Measurements from ENCODE around the gene RADIL. TPM values are rescaled to one million over a fixed set of nuclear protein-coding genes. Genes with fewer than 3 reads are reported as not detected.

RADIL gene
- total RNA-seq, 1 experiment from 2014 or later, result 5.6 TPM

DNA sequence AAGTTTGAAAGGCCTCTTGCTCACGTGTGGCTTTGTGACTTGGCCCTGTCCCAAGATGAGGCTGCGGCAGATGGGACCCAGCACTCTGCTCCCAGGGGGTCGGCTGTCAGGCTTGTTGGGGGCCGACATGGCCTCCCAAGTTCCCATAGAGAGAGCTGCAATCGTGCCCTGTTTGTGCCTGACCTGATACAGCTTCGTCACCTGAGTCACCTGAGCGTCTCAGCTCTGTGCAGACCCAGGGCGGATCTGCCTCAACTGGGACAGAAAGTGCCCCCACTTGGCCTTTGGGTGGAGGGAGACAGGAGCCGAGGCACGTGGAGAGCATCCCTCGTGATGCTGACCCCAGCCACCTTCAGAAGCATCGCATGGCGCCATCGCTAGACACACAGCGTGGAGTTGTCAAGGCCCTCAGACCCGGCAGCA is 43.4 kb downstream of the RADIL start:
- no peaks in the 10 kb centered on the region for H3K9me2 ChIP-seq (replicated peaks; ENCODE audit: low read length)
- H2AFZ ChIP-seq (ENCODE audit: low read length), result no peak overlapping the region
- TF ChIP-seq EZH2 (IDR thresholded peaks at IDR 0.05; ENCODE audit: low read length, unreplicated experiment) (no peak), EZH2phosphoT487 (IDR thresholded peaks at IDR 0.05; ENCODE audit: borderline replicate concordance, low read length) (no peak)
- TF ChIP-seq, protein P1, sequence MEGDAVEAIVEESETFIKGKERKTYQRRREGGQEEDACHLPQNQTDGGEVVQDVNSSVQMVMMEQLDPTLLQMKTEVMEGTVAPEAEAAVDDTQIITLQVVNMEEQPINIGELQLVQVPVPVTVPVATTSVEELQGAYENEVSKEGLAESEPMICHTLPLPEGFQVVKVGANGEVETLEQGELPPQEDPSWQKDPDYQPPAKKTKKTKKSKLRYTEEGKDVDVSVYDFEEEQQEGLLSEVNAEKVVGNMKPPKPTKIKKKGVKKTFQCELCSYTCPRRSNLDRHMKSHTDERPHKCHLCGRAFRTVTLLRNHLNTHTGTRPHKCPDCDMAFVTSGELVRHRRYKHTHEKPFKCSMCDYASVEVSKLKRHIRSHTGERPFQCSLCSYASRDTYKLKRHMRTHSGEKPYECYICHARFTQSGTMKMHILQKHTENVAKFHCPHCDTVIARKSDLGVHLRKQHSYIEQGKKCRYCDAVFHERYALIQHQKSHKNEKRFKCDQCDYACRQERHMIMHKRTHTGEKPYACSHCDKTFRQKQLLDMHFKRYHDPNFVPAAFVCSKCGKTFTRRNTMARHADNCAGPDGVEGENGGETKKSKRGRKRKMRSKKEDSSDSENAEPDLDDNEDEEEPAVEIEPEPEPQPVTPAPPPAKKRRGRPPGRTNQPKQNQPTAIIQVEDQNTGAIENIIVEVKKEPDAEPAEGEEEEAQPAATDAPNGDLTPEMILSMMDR (conservative IDR thresholded peaks at IDR 0.05; ENCODE audit: low read depth, low read length), result no peak
- no peak overlapping the region for H3K27ac ChIP-seq (ENCODE audit: low read length)
- H3K4me1 ChIP-seq (ENCODE audit: insufficient read depth, low read length), result no peaks in the 10 kb centered on the region
- no TSS peak for BruUV-seq (replicated peaks)
- CTCF ChIA-PET, result no interaction called here
- no peak for ATAC-seq
- no peak overlapping the region for H3K4me3 ChIP-seq (ENCODE audit: low read length)
- no peak overlapping the region for H3K9ac ChIP-seq (ENCODE audit: low read length)
- H3K79me2 ChIP-seq (ENCODE audit: low read length), result no peaks in the 10 kb centered on the region
- POLR2A ChIA-PET (ENCODE audit: unreplicated experiment), result no interaction called here
- H3K4me2 ChIP-seq (ENCODE audit: low read length), result no peak overlapping the region
- H3K9me3 ChIP-seq (ENCODE audit: low read length), result no peaks in the 10 kb centered on the region
- no peaks in the 10 kb centered on the region for H3F3A ChIP-seq (ENCODE audit: low read length, unreplicated experiment)
- no peaks in the 10 kb centered on the region for H4K20me1 ChIP-seq (ENCODE audit: low read length)
- H3K36me3 ChIP-seq (ENCODE audit: low read depth, low read length), result no peaks in the 10 kb centered on the region
- no peak for DNase-seq
- no peaks in the 10 kb centered on the region for H3K27me3 ChIP-seq (ENCODE audit: low read length)
- intact Hi-C loops (cut with micrococcal nuclease), result no loop called here

DNA sequence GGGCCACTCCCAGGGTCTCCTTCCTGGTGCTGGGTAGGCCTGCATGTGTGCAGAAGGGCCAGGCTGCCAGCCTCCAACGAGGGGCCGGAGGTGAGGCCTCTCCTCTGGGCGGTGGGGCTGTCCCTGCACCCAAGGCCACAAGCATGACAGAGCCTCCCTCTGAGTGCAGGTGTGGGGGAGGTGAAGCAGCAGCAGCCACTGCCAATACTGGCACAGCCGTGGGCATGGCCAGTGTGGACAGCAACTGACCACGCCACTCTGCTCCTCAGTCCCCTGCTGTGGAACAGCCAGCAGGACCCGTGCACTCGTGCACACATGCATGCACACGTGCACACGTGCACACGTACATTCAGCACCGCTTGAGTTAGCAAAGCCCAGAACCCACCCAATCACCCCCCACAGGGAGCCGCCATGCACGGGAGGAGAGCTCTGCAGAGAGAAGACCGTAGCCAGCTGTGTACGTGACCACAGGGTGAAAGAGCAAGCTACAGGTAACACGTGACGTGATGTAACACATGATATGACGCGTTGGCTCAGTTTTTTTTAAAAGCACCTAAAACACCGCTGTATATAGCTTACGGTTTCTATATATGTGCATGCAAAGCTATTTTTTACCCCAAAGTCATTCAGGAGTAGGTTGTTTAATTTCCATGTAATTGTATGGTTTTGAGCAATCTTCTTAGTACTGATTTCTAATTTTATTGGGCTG is 44.7 kb downstream of the RADIL start:
- POLR2A ChIA-PET (ENCODE audit: unreplicated experiment), result no interaction called here
- H3K4me2 ChIP-seq (ENCODE audit: low read length), result no peak overlapping the region

More for the DNA sequence above, 44.7 kb downstream of the RADIL start:
- Histone ChIP-seq H3K9me3 (ENCODE audit: low read length) (no peaks in the 10 kb centered on the region), H4K20me1 (ENCODE audit: low read length) (no peaks in the 10 kb centered on the region), H3K79me2 (ENCODE audit: low read length) (no peaks in the 10 kb centered on the region), H3K27ac (ENCODE audit: low read length) (no peak overlapping the region), H3K36me3 (ENCODE audit: low read depth, low read length) (no peaks in the 10 kb centered on the region), H2AFZ (ENCODE audit: low read length) (no peak overlapping the region), H3K27me3 (ENCODE audit: low read length) (no peaks in the 10 kb centered on the region), H3K4me3 (ENCODE audit: low read length) (no peak overlapping the region), H3F3A (ENCODE audit: low read length, unreplicated experiment) (no peaks in the 10 kb centered on the region), H3K4me1 (ENCODE audit: insufficient read depth, low read length) (no peaks in the 10 kb centered on the region), H3K9me2 (replicated peaks; ENCODE audit: low read length) (no peaks in the 10 kb centered on the region), H3K9ac (ENCODE audit: low read length) (no peak overlapping the region)
- TF ChIP-seq, protein P1 (conservative IDR thresholded peaks at IDR 0.05; ENCODE audit: low read depth, low read length), result no peak
- no peak for TF ChIP-seq EZH2phosphoT487 (IDR thresholded peaks at IDR 0.05; ENCODE audit: borderline replicate concordance, low read length)
- no peak for TF ChIP-seq EZH2 (IDR thresholded peaks at IDR 0.05; ENCODE audit: low read length, unreplicated experiment)
- intact Hi-C loops (cut with micrococcal nuclease), result no loop called here
- CTCF ChIA-PET, result no interaction called here
- no TSS peak for BruUV-seq (replicated peaks)
- no peak for DNase-seq
- no peak for ATAC-seq

Data from PC-3 (cell line).